Measurements from ENCODE around the gene NUP93.
A peak's percentile ranks its signal among the peaks of the same experiment; 100 is the strongest.
"Not testable (repeated sequence)": the region's sequence is repeated elsewhere in the genome, so short reads cannot be mapped to it uniquely, and the experiment has no call there.

Gene NUP93

GRCh38 chr16:56876048-56876447 is 146.1 kb downstream of the NUP93 start:
- no peak for DNase-seq

DNA sequence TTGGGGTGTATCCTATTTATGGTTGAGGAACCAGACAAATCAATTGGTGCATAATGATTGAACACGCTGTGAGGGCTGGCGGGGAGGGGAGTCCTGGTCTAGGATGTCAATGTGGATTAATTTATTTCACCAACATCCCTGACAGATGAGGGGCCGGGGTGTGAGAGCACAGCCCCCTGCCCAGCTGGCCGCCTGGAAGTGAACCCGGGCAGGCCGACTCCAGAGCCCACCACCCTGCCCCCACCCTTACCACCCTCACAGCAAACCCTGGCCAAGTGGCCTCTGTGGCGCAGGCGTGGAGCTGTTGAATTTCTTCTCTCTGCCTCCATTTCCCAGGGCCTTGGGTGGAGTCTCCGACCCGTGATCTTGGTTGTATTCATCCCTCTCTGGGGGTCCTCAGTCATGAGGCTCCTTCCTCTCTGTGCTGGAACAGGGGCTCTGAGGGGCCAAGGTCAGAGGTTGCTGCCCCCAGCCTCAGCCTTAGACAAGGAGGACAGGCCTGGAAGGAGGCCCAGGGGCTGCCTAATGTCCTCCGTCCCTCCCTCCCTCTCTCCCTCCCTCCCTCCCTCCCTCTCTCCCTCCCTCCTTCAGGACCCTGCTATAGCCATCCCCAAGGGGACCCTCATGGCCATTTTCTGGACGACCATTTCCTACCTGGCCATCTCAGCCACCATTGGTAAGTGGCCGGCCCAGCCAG is 147.7 kb downstream of the NUP93 start:
- peak; percentile 78 for DNase-seq

DNA sequence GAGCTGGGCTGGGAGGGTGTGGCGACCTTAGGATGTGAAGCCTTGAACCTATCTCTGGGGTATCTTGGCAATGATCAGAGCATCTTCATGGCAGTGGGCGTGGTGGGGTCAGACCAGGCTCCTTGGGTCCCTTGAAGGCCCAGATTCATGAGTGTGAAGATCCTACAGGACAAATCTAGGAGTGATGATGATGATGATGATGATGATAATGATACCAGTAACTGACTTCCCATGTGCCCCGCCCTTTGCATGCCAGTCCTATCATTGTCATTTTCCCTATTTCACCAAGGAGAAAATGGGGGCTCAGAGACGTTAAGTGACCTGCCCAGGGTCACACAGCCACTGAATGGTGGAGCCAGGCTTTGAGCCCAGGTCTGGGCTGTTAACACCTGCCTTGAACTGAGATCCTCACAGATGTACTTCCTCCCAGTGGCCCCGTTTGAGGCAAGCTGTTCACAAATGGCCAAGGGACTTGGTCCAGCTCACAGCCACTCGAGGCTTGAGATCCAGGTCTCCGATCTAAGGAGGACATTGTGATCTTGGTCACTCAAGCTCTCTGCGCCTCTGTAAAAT is 148.4 kb downstream of the NUP93 start:
- no peak for DNase-seq

DNA sequence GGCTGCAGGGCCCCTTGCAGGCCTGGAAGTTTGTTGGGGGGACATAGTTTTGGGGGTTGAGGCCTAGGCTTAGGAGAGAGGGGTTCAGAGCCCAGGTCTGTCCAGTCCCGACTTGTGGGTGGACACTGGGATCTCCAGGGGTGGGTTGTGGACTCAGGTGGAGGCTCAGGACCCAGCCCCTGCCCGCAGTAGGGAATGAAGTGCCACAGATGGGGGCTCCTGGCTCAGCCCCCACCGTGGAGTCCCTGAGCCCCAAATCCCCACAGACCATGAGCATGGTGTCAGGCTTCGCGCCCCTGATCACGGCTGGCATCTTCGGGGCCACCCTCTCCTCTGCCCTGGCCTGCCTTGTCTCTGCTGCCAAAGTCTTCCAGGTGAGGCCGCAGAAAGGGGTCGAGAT is 149.3 kb downstream of the NUP93 start:
- DNase-seq, result no peak

DNA sequence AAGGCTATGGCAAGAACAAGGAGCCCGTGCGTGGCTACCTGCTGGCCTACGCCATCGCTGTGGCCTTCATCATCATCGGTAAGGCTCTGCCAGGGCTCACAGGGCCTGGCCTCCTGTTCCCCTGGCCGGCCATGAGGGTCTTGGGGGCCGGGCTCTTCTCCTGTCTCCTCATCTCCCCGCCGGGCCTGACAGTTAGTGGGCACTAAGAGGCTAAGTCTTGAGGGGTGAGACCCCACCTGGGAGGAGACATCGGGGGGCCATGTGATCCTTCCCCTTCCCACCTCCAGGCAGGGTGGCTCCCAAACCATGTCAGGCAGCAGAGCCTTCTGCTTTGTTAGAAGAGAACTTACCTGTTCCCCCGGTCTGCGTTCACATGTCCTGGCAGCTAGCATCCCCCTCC is 150.2 kb downstream of the NUP93 start:
- no peak for DNase-seq

GRCh38 chr16:56880685-56881084 is 150.8 kb downstream of the NUP93 start:
- DNase-seq, result no peak

- no peak for DNase-seq
These were observed 152.3 kb downstream of the NUP93 start for GRCh38 chr16:56882077-56882800.

- no peak for DNase-seq
These were observed 153.7 kb downstream of the NUP93 start for GRCh38 chr16:56883586-56883985.

DNA sequence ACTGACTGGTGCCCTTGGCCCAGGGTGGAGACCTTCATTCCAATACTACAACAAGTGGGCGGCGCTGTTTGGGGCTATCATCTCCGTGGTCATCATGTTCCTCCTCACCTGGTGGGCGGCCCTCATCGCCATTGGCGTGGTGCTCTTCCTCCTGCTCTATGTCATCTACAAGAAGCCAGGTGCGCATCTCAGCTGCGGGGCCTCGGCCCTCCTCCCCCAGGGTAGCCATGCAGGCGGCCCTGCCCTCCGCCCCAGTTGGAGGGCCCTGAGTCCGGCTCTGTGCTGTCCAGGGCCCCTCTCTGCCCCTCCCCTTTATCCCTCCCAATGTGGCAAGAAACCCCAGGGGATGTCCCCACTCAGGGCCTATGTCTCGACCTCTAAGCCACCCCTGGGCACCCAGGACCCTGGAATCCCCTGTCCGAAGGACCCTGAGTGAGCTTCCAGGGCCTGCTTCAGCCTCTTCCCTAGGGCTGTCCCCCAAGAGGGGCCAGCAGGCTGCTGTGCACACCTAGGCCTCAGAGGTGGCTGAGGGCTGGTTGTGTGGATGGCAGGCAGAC is 154.2 kb downstream of the NUP93 start:
- DNase-seq, result no peak

GRCh38 chr16:56884929-56885328 is 155.0 kb downstream of the NUP93 start:
- DNase-seq, result not testable (repeated sequence)

DNA sequence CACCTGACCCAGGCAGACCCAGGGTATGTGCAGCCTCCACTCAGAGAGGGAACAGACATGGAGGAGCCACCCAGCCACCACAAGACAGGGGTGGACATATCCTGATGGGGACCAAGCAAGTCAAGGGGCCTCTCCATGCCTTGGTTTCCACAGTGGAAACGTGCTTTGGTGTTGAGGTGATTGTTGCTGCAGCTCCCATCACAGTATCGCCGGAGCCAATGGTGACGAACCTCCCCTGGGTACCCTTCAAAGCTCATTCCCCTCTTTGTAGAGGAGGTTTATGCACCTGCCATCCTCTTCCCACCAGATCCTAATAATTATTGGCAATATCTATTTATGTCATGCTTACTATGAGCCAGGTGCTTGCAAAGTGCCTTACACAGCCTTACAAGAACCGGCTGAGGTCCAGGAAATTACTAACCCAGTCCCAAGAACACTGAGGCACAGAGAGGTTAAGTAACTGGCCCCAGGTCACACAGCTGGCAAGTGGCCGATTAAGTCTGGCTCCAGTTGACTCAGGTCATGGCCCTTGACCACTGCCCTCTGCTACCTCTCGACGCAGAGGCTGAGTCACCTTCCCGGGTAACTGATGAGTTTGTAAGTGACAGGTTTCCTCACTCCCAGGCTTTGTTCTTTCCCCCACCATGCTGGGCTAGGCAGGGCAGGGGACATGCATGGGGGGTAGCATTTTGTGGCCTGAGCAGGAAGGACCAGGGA is 155.7 kb downstream of the NUP93 start:
- no peak for DNase-seq

- DNase-seq, result no peak
These were observed 156.4 kb downstream of the NUP93 start for GRCh38 chr16:56886296-56886695.

GRCh38 chr16:56886826-56887225 is 156.9 kb downstream of the NUP93 start:
- no peak for DNase-seq

GRCh38 chr16:56888806-56889205 is 158.9 kb downstream of the NUP93 start:
- no peak for DNase-seq

DNA sequence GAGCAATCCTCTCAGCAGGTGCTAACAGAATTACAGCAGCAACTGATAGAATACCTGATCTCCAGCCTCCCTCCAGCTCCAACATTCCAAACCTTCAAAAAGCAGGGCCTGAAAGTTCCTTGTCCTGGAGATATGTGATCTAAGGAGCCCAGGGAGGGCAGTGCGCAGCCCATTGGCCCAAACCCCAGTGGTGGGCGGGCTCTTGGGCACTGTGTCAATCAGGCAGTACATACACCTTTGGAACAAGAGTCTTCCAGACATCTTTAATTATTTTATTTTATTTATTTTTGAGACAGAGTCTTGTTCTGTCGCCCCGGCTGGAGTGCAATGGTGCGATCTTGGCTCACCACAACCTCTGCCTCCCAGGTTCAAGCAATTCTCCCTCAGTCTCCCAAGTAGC is 159.3 kb downstream of the NUP93 start:
- no peak for DNase-seq

GRCh38 chr16:56891685-56892084 is 161.8 kb downstream of the NUP93 start:
- DNase-seq, result no peak

GRCh38 chr16:56892705-56893104 is 162.8 kb downstream of the NUP93 start:
- DNase-seq, result no peak

DNA sequence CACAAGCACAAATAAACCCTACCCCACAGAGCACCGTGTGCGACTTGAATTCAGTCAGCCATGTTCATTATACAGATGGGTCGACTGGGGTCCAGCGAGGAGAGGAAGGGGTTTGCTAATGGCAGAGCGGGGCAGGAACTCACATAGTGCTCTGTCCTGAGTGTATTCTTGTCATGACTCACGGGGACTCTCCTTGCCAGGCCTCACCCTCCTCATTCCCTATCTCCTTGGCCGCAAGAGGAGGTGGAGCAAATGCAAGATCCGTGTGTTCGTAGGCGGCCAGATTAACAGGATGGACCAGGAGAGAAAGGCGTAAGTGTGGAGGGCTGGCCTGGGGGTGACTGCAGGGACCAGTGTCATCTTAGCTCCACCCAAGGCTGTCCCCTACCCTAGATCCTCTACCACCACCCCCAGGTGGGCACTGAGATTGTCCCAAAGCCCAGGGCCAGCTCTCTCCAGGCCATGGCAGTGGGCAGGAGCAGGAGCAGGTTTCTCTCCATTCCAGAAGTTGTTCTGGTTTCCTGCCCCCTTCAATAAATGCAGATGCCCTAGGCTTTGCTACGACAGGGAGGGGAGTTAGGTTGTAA is 164.5 kb downstream of the NUP93 start:
- no peak for DNase-seq

DNA sequence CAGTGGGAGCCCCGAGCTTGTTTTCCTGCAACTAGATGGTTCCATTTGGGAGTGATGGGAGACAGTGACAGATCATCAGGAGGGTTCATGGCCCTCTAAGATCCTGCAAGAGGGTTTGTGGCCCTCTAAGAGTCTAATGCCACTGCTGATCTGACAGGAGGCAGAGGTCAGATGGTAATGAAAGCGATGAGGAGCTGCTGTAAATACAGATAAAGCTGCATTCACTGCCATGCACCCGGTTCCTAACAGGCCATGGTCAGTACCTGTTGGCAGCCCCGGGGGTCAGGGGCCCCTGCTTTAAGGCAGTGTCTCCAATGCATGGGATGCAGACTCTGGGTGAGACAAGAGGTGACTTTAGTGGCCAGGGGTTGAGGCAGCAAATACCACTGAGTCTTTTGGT is 165.9 kb downstream of the NUP93 start:
- DNase-seq, result no peak

- no peak for DNase-seq
These were observed 166.3 kb downstream of the NUP93 start for GRCh38 chr16:56896244-56896643.

DNA sequence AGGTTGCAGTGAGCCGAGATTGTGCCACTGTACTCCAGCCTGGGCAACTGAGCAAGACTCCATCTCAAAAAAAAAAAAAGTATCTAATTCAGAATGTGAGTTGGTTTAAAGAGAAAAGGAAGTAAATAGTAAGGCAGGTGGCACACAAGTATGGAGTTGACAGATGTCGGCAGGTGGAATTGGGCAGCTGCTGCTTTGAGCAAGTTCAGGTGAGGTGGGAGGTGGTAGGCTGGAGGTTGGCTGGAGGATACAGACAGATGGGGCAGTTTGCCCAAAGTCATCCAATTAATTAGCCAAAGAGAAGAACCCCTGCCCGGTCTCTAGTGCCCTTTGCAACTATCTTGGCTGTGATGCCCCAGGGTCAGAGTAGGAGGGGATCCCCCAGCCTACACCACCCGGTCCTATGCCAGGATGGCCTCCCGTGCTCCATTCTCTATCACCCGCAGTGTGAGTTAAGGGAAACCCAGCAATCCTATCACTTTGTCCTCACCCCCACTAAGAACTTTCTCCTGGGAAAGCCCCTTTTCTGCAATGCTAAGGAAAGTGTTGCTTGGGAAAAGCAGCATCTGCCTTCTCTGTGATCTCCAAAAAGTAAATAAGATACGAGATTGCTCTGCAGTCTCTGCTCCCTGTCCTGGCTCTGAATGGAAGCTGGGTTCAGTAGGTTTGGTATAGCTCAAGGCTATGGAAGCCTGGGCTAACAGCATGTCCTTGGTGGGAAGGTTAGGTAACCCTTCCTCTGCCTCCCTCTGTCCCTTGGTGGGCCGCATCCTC is 167.3 kb downstream of the NUP93 start:
- no peak for DNase-seq

DNA sequence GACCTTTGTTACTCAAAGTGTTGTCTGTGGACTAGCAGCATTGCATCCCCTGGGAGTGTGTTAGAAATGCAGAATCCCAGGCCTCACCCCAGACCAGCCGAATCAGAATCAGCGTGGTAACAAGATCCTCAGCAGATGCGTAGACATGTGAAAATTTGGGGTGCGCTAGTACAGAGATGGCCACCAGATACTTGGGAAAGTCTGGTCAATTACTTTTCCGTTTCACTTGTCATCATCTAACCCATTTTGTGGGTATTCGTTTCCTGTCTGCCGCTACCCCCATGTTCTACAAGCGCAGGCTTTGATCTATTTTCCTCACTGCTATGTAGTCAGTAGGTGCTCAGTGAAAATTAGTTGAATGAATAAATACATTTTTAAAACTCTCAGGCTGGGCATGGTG is 168.9 kb downstream of the NUP93 start:
- no peak for DNase-seq
